Keratinocyte (primary cell): ENCODE results near the gene BRSK1. TPM values are rescaled to one million over a fixed set of nuclear protein-coding genes. Genes with fewer than 3 reads are reported as not detected.

Experiments used
- DNase-seq: peaks from one replicate; pipeline ENCODE4 v3.0.0-alpha.2; 2011; ENCODE audit warnings: low read depth, missing footprints, low spot score
- FAIRE-seq: peaks from 2 replicates; lab custom pipeline; 2011; peaks lifted over from hg19 to GRCh38; lab: Jason Lieb, UNC
- H2AFZ ChIP-seq: 2 replicates; pipeline ENCODE4 v1.6.0; 2012; ENCODE audit warnings: low read length, control low read depth, inconsistent platforms; ENCODE audit not compliant: control insufficient read depth
- H3K27ac ChIP-seq: 2 replicates; pipeline ENCODE4 v1.5.1; 2011; ENCODE audit warnings: low read length; ENCODE audit not compliant: control insufficient read depth, insufficient read depth
- H3K27me3 ChIP-seq: 3 replicates; pipeline ENCODE4 v1.6.0; 2011; ENCODE audit warnings: low read length; ENCODE audit not compliant: control insufficient read depth, insufficient read depth; ENCODE audit errors: extremely low read depth
- H3K36me3 ChIP-seq, 2 experiments: 2 replicates in 1 of 2; 3 replicates in 1 of 2; pipeline ENCODE4 v1.5.1; 2011; ENCODE audit warnings: low read length in 2 of 2, mild to moderate bottlenecking in 1 of 2; ENCODE audit not compliant: control insufficient read depth in 2 of 2, insufficient read depth in 2 of 2; ENCODE audit errors: extremely low read depth in 1 of 2
- H3K4me1 ChIP-seq: 3 replicates; pipeline ENCODE4 v1.5.1; 2011; ENCODE audit warnings: low read length; ENCODE audit not compliant: control insufficient read depth, insufficient read depth; ENCODE audit errors: extremely low read depth
- H3K4me2 ChIP-seq: 3 replicates; pipeline ENCODE4 v1.6.0; 2011; ENCODE audit warnings: low read depth, low read length; ENCODE audit not compliant: control insufficient read depth, insufficient read depth; ENCODE audit errors: extremely low read depth
- H3K4me3 ChIP-seq, 3 experiments: fragments of 200-600 bp in 1 of 3; sonication (generic) in 1 of 3; 2 replicates in 2 of 3; 3 replicates in 1 of 3; pipeline ENCODE4 v1.5.1; 2011 to 2016; ENCODE audit warnings: low read length in 3 of 3, mild to moderate bottlenecking in 3 of 3, control low read depth in 2 of 3, inconsistent platforms in 1 of 3, low read depth in 1 of 3, mixed read lengths in 1 of 3, mixed run types in 1 of 3, moderate library complexity in 1 of 3; ENCODE audit not compliant: control insufficient read depth in 2 of 3, insufficient read depth in 2 of 3; ENCODE audit errors: extremely low read depth in 1 of 3
- H3K79me2 ChIP-seq: 2 replicates; pipeline ENCODE4 v1.6.0; 2012; ENCODE audit warnings: low read length; ENCODE audit not compliant: control insufficient read depth, insufficient read depth
- H3K9ac ChIP-seq: 3 replicates; pipeline ENCODE4 v1.6.0; 2011; ENCODE audit warnings: low read length; ENCODE audit not compliant: control insufficient read depth, insufficient read depth; ENCODE audit errors: extremely low read depth
- H3K9me1 ChIP-seq: 3 replicates; pipeline ENCODE4 v1.6.0; 2011; ENCODE audit warnings: low read length; ENCODE audit not compliant: control insufficient read depth, insufficient read depth; ENCODE audit errors: extremely low read depth
- H3K9me3 ChIP-seq: 2 replicates; pipeline ENCODE4 v1.5.1; 2012; ENCODE audit warnings: low read depth, low read length; ENCODE audit not compliant: control insufficient read depth
- H4K20me1 ChIP-seq: 3 replicates; pipeline ENCODE4 v1.6.0; 2011; ENCODE audit warnings: low read length; ENCODE audit not compliant: control insufficient read depth, insufficient read depth; ENCODE audit errors: extremely low read depth
- CTCF ChIP-seq, 3 experiments: IDR thresholded peaks in 1 of 3; conservative IDR thresholded peaks in 1 of 3; optimal IDR thresholded peaks in 1 of 3; 2 replicates in 2 of 3; 3 replicates in 1 of 3; pipeline versions ENCODE3 to v1.5.1; 2011; ENCODE audit warnings: low read length in 3 of 3, mild to moderate bottlenecking in 3 of 3, moderate library complexity in 2 of 3, control low read depth in 1 of 3, inconsistent platforms in 1 of 3; ENCODE audit not compliant: insufficient read depth in 2 of 3; ENCODE audit errors: extremely low read depth in 1 of 3
- EZH2 ChIP-seq: IDR thresholded peaks from one replicate; pipeline ENCODE4 v1.6.1; 2012; ENCODE audit warnings: inconsistent platforms, mild to moderate bottlenecking, low read length, moderate library complexity
- dilution Hi-C: fragments of 300-500 bp; cut with MboI; formaldehyde crosslinking; loops from one replicate; pipeline ENCODE4 v1.7.0; 2020; ENCODE audit warnings: low sequenced_read_pairs; ENCODE audit not compliant: extremely low pct_ligation_motif_present
- polyA plus RNA-seq, 5 experiments: library from polyadenylated mRNA; depleted of rRNA in 3 of 5; stranded (reverse) in 3 of 5; stranded (forward) in 1 of 5; unstranded in 1 of 5; fragments of >200 nt; gene quantifications; 1 replicate in 1 of 5; 2 replicates in 3 of 5; 3 replicates in 1 of 5; pipeline versions ENCODE4 v1.2.1 to v1.2.3, GENCODE V29; 2011 to 2012; ENCODE audit warnings: missing spikeins in 2 of 5, low read depth in 1 of 5, low replicate concordance in 1 of 5

Gene BRSK1
- polyA plus RNA-seq, 1 donor (not counting 4 experiments of a cell fraction or from before 2014, with no cell fraction given): 0.46 TPM

- peaks cover 0 to 14% of the 10 kb centered on the region in 2 experiments for H3K36me3 ChIP-seq
- H4K20me1 ChIP-seq: no peaks in the 10 kb centered on the region
- no peak overlapping the region for H3K4me3 ChIP-seq
- no peak overlapping the region for H3K9ac ChIP-seq
- DNase-seq: no peak
- no peaks in the 10 kb centered on the region for H3K9me3 ChIP-seq
- no peak overlapping the region for H2AFZ ChIP-seq
- H3K27ac ChIP-seq: no peak overlapping the region
- H3K4me2 ChIP-seq: no peak overlapping the region
- no peak for FAIRE-seq
- no peaks in the 10 kb centered on the region for H3K9me1 ChIP-seq
- no peak for TF ChIP-seq EZH2
- no peak for TF ChIP-seq CTCF (optimal IDR thresholded peaks at IDR 0.05 in 1 of 3, IDR thresholded peaks at IDR 0.05 in 1 of 3, conservative IDR thresholded peaks at IDR 0.05 in 1 of 3; ENCODE audit: extremely low read depth in 1 of 3, insufficient read depth in 2 of 3, low read length in 3 of 3)
- H3K79me2 ChIP-seq: peaks cover 1% of the 10 kb centered on the region
- peaks cover 13% of the 10 kb centered on the region for H3K4me1 ChIP-seq
- dilution Hi-C loops: no loop called here
- no peaks in the 10 kb centered on the region for H3K27me3 ChIP-seq
Observed at GRCh38 chr19:55345101-55345817, 61.5 kb downstream of the BRSK1 start.

GRCh38 chr19:55345818-55346724, 62.3 kb downstream of the BRSK1 start:
- Histone ChIP-seq H3K4me2 (no peak overlapping the region), H3K4me1 (peaks cover 6% of the 10 kb centered on the region), H3K27me3 (no peaks in the 10 kb centered on the region), H2AFZ (no peak overlapping the region), H3K36me3 (peaks cover 0 to 14% of the 10 kb centered on the region in 2 experiments), H3K9me3 (no peaks in the 10 kb centered on the region), H4K20me1 (no peaks in the 10 kb centered on the region), H3K79me2 (no peaks in the 10 kb centered on the region), H3K9ac (no peak overlapping the region), H3K27ac (no peak overlapping the region), H3K9me1 (no peaks in the 10 kb centered on the region), H3K4me3 (no peak overlapping the region)
- DNase-seq (no peak), FAIRE-seq (no peak)
- dilution Hi-C loops: no loop called here
- TF ChIP-seq EZH2 (no peak), CTCF (optimal IDR thresholded peaks at IDR 0.05 in 1 of 3, IDR thresholded peaks at IDR 0.05 in 1 of 3, conservative IDR thresholded peaks at IDR 0.05 in 1 of 3; ENCODE audit: extremely low read depth in 1 of 3, insufficient read depth in 2 of 3, low read length in 3 of 3) (no peak)
